ENCODE data around the gene TAF4B. TPM values are rescaled to one million over a fixed set of nuclear protein-coding genes. Genes with fewer than 3 reads are reported as not detected.

The TAF4B gene
- total RNA-seq, 1 donor from 2014 or later, result 13.4 TPM

- Mint-ChIP-seq H3K9me3 (peaks cover 17% of the 10 kb centered on the region), H3K4me1 (peaks cover 7% of the 10 kb centered on the region), H3K4me3 (no peak overlapping the region), H3K27me3 (no peaks in the 10 kb centered on the region), H3K27ac (no peak overlapping the region), H3K36me3 (ENCODE audit: low read depth) (peaks cover 38% of the 10 kb centered on the region)
- intact Hi-C loops (cut with micrococcal nuclease), result no loop called here
- no peak for DNase-seq
- CTCF ChIA-PET, result no interaction called here
- TF ChIP-seq, protein P1, sequence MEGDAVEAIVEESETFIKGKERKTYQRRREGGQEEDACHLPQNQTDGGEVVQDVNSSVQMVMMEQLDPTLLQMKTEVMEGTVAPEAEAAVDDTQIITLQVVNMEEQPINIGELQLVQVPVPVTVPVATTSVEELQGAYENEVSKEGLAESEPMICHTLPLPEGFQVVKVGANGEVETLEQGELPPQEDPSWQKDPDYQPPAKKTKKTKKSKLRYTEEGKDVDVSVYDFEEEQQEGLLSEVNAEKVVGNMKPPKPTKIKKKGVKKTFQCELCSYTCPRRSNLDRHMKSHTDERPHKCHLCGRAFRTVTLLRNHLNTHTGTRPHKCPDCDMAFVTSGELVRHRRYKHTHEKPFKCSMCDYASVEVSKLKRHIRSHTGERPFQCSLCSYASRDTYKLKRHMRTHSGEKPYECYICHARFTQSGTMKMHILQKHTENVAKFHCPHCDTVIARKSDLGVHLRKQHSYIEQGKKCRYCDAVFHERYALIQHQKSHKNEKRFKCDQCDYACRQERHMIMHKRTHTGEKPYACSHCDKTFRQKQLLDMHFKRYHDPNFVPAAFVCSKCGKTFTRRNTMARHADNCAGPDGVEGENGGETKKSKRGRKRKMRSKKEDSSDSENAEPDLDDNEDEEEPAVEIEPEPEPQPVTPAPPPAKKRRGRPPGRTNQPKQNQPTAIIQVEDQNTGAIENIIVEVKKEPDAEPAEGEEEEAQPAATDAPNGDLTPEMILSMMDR (IDR thresholded peaks at IDR 0.05), result no peak
- POLR2A ChIA-PET, result no interaction called here
- no peak for ATAC-seq (ENCODE audit: low read depth)
These were observed 124.7 kb downstream of the TAF4B start for GRCh38 chr18:26350961-26351360.

DNA sequence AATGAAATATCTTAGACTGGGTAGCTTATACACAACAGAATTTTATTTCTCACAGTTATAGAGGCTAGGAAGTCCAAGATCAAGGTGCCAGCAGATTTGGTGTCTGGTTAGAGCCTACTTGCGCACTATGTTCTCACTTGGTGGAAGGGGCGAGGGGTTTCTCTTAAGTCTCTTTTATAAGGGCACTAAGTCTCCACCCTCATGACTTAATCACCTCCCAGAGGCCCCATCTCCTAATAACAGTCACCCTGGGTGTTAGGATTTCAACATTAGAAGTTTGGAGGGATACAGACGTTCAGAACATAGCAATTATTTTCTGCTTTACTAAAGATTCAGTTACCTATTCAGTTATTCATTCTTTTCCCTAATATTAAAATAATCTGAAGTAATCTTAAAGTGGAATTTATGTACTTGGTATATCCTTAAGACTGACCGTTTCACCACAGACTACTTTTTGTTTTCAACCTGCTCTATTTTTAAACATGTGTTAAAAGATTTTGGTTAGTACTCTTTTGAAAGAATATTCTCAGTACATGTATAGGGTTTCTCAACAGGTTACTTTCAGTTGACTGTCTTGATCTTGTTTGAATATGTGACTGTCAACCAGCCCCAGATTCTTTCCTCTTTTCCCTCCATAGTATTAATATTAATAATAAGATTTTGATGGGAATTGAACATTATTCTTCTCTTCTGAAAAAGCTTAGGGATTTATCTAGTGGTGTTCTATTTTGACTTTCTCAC is 130.0 kb downstream of the TAF4B start:
- Mint-ChIP-seq H3K4me3 (no peak overlapping the region), H3K36me3 (ENCODE audit: low read depth) (peaks cover 32% of the 10 kb centered on the region), H3K9me3 (no peaks in the 10 kb centered on the region), H3K27ac (no peak overlapping the region), H3K4me1 (peaks cover 7% of the 10 kb centered on the region), H3K27me3 (no peaks in the 10 kb centered on the region)
- ChIA-PET POLR2A (interaction anchor here (0.7 kb wide), 1 partner anchor 126 kb away, joined by 6 read pairs; no protein-coding TSS in a partner anchor), CTCF (no interaction called here)
- ATAC-seq (ENCODE audit: low read depth) (no peak), DNase-seq (no peak)
- intact Hi-C loops (cut with micrococcal nuclease), result no loop called here
- TF ChIP-seq, protein P1 (IDR thresholded peaks at IDR 0.05), result no peak

GRCh38 chr18:26357960-26358359 is 131.7 kb downstream of the TAF4B start:
- H3K4me3 Mint-ChIP-seq, result no peak overlapping the region
- DNase-seq (no peak), ATAC-seq (ENCODE audit: low read depth) (no peak)
- H3K36me3 Mint-ChIP-seq (ENCODE audit: low read depth), result peaks cover 33% of the 10 kb centered on the region
- H3K27me3 Mint-ChIP-seq, result no peaks in the 10 kb centered on the region
- POLR2A ChIA-PET, result no interaction called here
- peaks cover 7% of the 10 kb centered on the region for H3K4me1 Mint-ChIP-seq
- no peak overlapping the region for H3K27ac Mint-ChIP-seq
- H3K9me3 Mint-ChIP-seq, result no peaks in the 10 kb centered on the region
- intact Hi-C loops (cut with micrococcal nuclease), result no loop called here
- CTCF ChIA-PET, result no interaction called here
- TF ChIP-seq, protein P1 (IDR thresholded peaks at IDR 0.05), result no peak

GRCh38 chr18:26362021-26362420 is 135.8 kb downstream of the TAF4B start:
- Mint-ChIP-seq H3K36me3 (ENCODE audit: low read depth) (peaks cover 50% of the 10 kb centered on the region), H3K9me3 (no peaks in the 10 kb centered on the region), H3K27me3 (no peaks in the 10 kb centered on the region), H3K27ac (no peak overlapping the region), H3K4me1 (no peaks in the 10 kb centered on the region), H3K4me3 (no peak overlapping the region)
- intact Hi-C loops (cut with micrococcal nuclease), result no loop called here
- POLR2A ChIA-PET, result no interaction called here
- CTCF ChIA-PET, result no interaction called here
- TF ChIP-seq, protein P1 (IDR thresholded peaks at IDR 0.05), result no peak
- ATAC-seq (ENCODE audit: low read depth) (no peak), DNase-seq (no peak)

- Mint-ChIP-seq H3K27me3 (no peaks in the 10 kb centered on the region), H3K36me3 (ENCODE audit: low read depth) (peaks cover 43% of the 10 kb centered on the region), H3K4me3 (no peak overlapping the region), H3K9me3 (no peaks in the 10 kb centered on the region), H3K27ac (no peak overlapping the region), H3K4me1 (no peaks in the 10 kb centered on the region)
- CTCF ChIA-PET, result no interaction called here
- intact Hi-C loops (cut with micrococcal nuclease), result no loop called here
- POLR2A ChIA-PET, result no interaction called here
- DNase-seq (no peak), ATAC-seq (ENCODE audit: low read depth) (no peak)
- TF ChIP-seq, protein P1 (IDR thresholded peaks at IDR 0.05), result no peak
These were observed 141.2 kb downstream of the TAF4B start for GRCh38 chr18:26367425-26367824.
